DMS 273 treated with DMSO at 0.1 percent for 48 hours (cell line): ENCODE data around the gene GGTLC1.

Source experiments
- DNase-seq: peaks from one replicate; lab custom pipeline; 2025; lab: John Stamatoyannopoulos, UW

GGTLC1 gene

DNA sequence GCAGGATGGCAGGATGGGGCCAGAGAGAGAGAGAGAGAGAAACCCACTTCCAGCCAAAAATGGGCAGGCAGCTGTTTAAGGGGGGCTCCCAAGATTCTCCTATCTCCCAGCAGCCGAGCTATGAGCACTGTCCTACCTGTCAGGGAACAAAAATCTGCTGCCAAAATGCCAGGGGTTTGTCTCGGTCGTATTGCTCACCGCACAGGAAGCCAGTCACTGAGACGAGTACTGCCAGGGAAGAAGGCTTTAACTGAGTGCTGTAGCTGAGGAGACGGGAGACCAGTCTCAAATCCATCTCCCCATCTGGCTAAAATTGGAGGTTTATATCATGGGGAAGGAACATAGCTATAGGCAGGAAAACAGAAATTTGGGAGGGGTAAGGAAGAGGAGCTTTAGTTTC, 22.3 kb downstream of the GGTLC1 start:
- DNase-seq: no peak

DNA sequence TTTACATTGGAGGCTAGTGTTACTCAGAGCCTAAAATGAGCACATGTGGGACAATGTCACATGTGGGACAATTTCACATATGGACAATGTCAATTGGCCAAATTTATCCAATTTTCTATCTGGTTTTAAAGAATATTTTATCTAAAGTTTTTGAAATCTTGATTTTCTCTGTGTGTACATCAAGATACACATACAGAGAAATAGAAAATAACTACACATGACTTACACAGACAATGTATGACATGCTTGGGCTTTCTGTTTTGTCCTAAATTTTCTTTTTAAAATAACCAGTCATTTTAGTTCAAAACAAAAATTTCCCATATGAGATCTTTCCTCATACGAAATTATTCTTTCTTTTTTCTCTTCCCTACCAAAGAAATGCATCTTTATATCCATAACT, 24.6 kb downstream of the GGTLC1 start:
- no peak for DNase-seq

DNA sequence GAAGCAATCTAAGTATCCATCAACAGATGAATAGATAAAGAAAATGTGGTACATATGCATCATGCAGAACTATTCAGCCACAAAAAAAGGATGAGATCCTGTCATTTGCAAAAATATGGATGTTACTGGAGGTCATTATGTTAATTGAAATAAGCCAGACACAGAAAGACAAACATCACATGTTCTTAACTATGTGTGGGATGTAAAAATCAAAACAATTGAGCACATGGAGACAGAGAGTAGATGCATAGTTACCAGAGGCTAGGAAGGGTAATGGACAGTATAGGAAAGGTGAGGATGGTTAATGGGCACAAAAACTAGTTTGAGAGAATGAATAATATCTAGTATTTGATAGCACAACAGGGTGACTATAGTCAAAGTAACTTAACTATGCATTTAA, 26.3 kb downstream of the GGTLC1 start:
- DNase-seq: no peak

DNA sequence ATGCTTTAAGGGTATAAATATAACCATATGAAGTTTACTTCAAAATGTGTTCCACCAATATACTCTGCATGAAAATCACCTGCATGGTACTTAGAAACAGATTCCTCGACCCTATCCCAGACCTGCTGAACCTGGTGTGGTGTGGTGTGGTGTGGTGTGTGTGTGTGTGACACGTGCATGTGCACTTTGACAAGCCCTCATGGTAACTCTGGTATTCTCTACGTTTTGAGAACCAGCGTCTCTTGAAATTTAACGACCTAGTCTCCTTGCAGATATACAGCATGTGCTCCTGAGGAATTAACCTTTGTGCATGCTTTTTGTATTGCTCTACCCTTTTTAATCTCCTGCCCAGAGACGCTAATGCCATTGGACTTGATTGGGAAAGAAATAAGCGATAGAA, 29.5 kb downstream of the GGTLC1 start:
- DNase-seq: no peak

- no peak for DNase-seq
Observed at GRCh38 chr20:23955896-23956295, 32.7 kb downstream of the GGTLC1 start.

GRCh38 chr20:23954008-23954745, 34.4 kb downstream of the GGTLC1 start:
- no peak for DNase-seq

DNA sequence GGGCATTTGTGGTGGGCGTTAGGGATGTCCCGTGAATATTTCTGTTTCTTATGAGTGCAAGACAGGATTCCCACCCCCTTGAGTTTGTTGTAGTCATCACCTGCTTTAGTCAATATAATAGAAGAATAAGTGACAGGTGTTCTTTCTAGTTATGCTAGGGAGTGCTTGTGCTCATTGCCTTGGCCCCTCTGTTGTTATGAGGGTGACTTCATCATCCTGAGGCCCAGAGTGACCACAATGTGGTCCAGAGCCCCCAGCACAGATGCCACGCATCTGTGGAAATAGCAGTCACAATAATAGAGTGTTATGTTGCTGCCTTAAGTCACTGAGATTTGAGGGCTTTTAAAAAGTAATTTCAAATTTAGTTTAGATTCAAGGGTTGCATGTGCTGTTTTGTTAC, 42.4 kb downstream of the GGTLC1 start:
- no peak for DNase-seq

- DNase-seq: no peak
Observed at GRCh38 chr20:23943304-23943703, 45.3 kb downstream of the GGTLC1 start.

DNA sequence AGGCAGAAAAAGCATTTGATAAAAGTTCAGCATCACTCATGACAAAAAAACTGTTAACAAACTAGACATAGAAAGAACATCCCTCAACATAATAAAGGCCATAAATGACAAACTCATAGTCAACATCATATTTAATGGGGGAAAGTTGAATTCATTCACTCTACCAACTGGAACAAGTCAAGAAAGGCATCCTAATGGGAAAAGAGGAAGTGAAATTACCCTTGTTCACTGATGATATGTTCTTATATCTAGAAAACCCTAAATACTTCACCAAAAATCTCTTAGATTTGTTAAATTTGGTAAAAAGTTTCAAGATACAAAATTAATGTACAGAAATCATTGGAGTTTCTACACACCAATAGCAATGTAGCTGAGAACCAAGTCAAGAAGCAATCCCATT, 48.9 kb downstream of the GGTLC1 start:
- no peak for DNase-seq

DNA sequence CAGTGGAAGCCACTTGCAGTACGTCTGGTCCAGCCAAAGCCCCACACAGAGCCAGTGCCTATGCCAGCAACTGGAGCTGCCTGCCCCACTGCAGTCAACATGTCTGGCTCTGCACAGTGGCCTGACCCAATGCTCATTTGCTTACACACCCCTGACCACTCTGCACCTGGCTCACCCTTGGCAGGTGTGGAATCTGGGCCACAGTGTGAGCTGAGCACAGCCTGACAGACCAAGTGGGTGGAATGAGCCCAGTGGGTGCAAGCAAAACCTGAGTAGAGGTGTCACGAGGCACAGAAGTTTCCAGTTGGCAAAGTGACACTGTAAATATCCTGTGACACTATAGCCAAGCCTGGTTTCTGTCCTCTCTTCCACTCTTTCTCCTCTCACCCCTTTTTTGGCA, 49.5 kb downstream of the GGTLC1 start:
- no peak for DNase-seq

GRCh38 chr20:23938118-23938438, 50.5 kb downstream of the GGTLC1 start:
- DNase-seq: no peak

DNA sequence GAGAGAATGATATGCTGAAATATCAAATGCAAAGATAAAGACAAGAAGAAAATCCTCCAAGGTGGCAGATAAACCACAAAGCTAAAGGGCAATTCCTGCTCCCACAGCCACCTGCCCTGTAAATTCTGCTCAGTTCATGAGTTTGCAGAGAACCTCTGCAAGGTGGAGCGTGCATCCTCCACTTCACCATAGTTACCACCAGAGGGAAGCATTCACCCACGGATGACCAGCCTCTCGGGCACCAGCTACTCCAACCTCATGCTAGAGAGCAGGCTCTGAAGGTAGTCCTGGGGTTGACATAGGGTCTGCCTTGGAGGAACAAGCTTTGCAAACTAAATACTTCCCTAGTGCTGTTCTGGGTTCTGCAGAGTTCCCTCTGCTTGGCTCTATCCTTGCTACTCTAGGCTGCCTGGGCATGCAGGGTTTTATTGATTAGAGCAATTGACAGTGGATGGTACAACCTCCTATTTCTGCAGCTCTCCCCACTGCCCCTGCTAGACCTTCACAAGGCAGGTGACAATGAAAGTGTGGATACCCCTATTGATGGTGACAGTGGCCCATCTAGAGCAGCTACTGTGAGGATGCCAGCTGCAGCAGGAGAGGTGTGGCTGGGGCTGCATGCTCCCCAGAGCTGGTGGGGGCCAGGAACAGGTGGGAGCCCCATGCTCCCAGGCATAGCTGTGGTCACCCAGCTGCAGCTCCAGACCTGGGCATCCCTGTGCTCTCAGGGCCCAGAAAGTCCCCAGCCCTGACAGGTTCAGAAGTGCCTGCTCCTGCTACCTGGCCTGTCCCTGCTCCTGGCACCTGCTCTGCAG, 51.1 kb downstream of the GGTLC1 start:
- DNase-seq: peak; percentile 34
